Effector memory CD8-positive, alpha-beta T cell (primary cell): ENCODE measurements around the gene RAPH1.
A peak's percentile ranks its signal among the peaks of the same experiment; 100 is the strongest.
"Not testable (repeated sequence)": the region's sequence is repeated elsewhere in the genome, so short reads cannot be mapped to it uniquely, and the experiment has no call there.

Experiments used
- ATAC-seq: fragments of 150-1000 bp; cut with Tn5 transposase; replicated peaks from 2 replicates; pipeline ENCODE4 v1.10.0; 2021; ENCODE audit warnings: mild to moderate bottlenecking, moderate library complexity
- DNase-seq, 3 experiments: peaks; one replicate each; pipeline ENCODE4 v3.0.0; 2021
- H3K27ac Mint-ChIP-seq, 2 donors: one replicate each; pipeline ENCODE4 v1.8.0; 2022; ENCODE audit warnings: mild to moderate bottlenecking in 2 of 2, mixed read lengths in 2 of 2, moderate library complexity in 2 of 2
- H3K27me3 Mint-ChIP-seq, 2 donors: one replicate each; pipeline ENCODE4 v1.8.0; 2022; ENCODE audit warnings: mixed read lengths in 2 of 2
- H3K36me3 Mint-ChIP-seq: one replicate; pipeline ENCODE4 v1.8.0; 2022; ENCODE audit warnings: mild to moderate bottlenecking, moderate library complexity, mixed read lengths; ENCODE audit not compliant: insufficient read depth
- H3K4me1 Mint-ChIP-seq, 2 donors: one replicate each; pipeline ENCODE4 v1.8.0; 2022; ENCODE audit warnings: low read depth in 2 of 2, mixed read lengths in 2 of 2
- H3K4me3 Mint-ChIP-seq, 2 donors: one replicate each; pipeline ENCODE4 v1.8.0; 2022; ENCODE audit warnings: mild to moderate bottlenecking in 2 of 2, mixed read lengths in 2 of 2, moderate library complexity in 2 of 2
- H3K9me3 Mint-ChIP-seq, 2 donors: one replicate each; pipeline ENCODE4 v1.8.0; 2022; ENCODE audit warnings: mixed read lengths in 2 of 2

The RAPH1 gene

DNA sequence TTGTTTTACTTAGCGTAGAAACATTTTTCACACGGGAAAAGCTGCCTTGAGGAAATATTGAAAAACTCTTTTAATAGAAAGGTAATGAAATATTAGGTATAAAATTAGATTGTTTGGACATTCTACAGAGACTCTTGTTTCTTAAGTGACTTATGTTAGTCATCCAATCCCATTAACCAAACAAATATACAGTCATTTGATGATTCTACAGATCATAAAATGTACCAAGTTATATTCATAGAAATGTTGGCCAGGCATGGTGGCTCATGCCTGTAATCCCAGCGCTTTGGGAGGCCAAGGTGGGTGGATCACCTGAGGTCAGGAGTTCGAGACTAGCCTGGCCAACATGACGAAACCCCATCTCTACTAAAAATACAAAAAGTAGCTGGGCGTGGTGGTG is 146.9 kb downstream of the RAPH1 start:
- H3K27ac Mint-ChIP-seq, H3K36me3 Mint-ChIP-seq, H3K27me3 Mint-ChIP-seq, DNase-seq, H3K4me3 Mint-ChIP-seq, ATAC-seq, H3K4me1 Mint-ChIP-seq, H3K9me3 Mint-ChIP-seq: not testable (repeated sequence)

DNA sequence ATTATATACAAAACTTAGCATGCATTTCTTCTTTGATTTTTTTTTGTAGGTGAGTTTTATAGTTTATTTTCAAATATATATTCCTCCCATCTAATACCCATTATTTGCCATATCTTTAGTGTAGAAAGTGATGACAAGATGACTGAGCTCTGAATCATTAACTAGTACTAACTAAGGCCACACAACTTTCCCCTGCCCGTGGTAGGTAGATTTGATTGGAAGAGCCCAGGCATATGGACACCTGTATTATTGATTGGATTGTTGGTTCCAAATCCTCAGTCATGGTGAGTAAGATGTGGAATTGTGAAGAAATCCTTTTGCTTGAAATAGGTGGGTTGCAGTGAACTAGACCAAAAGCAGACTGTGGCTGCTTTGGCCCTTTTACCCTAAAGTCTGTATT is 152.1 kb downstream of the RAPH1 start:
- Mint-ChIP-seq H3K36me3 (peaks cover 10% of the 10 kb centered on the region), H3K27ac (no peak overlapping the region), H3K4me3 (no peak overlapping the region), H3K9me3 (no peaks in the 10 kb centered on the region), H3K4me1 (peaks cover 2 to 3% of the 10 kb centered on the region in 2 donors), H3K27me3 (no peaks in the 10 kb centered on the region)
- ATAC-seq: no peak
- DNase-seq: no peak

DNA sequence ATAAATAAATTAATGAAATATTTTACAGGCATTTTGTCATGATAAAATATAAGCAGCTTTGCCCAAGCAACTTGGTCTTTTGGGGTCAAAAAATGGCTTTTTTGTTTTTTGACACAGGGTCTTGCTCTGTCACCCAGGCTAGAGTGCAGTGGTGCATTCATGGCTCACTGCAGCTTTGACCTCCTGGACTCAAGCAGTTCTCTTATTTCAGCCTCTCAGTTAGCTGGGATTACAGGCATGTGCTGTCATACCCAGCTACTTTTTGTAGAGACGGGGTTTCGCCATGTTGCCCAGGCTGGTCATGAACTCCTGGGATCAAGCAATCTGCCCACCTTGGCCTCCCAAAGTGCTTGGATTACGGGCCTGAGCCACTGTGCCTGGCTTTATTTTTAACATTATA is 155.9 kb downstream of the RAPH1 start:
- Mint-ChIP-seq H3K36me3 (peaks cover 3% of the 10 kb centered on the region), H3K27ac (no peak overlapping the region), H3K9me3 (no peaks in the 10 kb centered on the region), H3K27me3 (no peaks in the 10 kb centered on the region), H3K4me1 (peaks cover 2 to 3% of the 10 kb centered on the region in 2 donors), H3K4me3 (no peak overlapping the region)
- DNase-seq (no peak), ATAC-seq (no peak)

DNA sequence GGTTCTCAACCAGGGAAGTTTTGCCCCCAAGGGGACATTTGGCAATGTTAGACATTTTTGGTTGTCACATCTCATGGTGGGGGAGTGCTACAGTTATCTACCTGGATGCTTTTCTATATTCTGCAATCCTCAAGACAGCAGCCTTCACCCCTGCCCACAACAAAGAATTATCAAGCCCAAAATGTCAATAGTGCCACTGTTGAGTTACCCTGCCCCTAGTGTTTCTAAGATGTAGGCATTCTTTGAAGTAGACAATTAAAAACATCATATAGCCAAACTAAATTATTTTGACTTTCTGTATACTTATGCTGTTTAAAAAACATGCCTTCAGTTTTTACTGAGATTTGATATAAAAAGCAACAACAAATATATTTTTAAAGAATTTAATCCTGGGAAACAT is 158.9 kb downstream of the RAPH1 start:
- Mint-ChIP-seq H3K4me3 (no peak overlapping the region), H3K4me1 (peaks cover 0 to 3% of the 10 kb centered on the region in 2 donors), H3K27ac (peak overlapping the region in 1 of 2 donors; percentile 9), H3K27me3 (no peaks in the 10 kb centered on the region), H3K9me3 (no peaks in the 10 kb centered on the region), H3K36me3 (no peaks in the 10 kb centered on the region)
- ATAC-seq (no peak), DNase-seq (no peak)

DNA sequence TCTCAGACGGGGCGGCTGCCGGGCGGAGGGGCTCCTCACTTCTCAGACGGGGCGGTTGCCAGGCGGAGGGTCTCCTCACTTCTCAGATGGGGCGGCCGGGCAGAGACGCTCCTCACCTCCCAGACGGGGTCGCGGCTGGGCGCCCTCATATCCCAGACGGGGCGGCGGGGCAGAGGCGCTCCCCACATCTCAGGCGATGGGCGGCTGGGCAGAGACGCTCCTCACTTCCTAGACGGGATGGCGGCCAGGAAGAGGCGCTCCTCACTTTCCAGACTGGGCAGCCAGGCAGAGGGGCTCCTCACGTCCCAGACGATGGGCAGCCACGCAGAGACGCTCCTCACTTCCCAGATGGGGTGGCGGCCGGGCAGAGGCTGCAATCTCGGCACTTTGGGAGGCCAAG is 162.4 kb downstream of the RAPH1 start:
- H3K27me3 Mint-ChIP-seq, H3K4me3 Mint-ChIP-seq, H3K9me3 Mint-ChIP-seq, H3K36me3 Mint-ChIP-seq, DNase-seq, H3K27ac Mint-ChIP-seq, ATAC-seq, H3K4me1 Mint-ChIP-seq: not testable (repeated sequence)

DNA sequence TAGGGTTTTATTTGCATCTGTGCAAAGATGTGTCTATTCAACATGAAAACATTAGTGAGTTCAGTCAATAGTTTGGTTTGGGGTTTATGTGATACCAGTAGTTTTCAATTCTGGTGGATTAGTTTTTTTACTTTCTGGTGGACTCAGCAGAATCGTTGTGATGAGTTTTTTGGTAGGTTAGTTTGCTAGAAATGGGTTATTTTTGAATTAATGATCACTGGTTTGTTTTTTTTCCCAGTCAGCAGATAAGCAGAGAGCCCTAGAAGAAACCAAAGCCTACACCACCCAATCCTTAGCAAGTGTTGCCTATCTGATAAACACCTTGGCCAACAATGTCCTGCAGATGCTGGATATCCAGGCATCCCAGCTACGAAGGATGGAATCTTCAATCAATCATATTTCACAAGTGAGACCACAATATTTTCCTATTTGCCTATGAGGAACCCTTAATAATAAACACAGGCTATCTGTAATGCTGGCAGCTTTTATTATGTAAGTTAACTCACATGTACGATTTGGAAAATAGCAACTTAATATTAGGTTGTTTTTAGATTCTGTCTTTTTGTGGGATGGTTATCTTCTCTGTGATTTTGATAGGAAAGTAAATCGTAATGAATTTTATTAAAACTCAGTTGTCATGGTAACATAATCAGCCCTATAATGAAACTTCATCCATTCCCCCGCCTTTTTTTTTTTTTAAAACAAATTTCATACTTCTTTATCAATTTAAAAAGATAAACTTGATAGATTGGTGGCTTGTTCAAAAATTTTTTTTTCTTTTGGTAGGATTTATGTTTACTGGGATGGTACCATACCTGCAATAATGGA is 168.2 kb downstream of the RAPH1 start:
- Mint-ChIP-seq H3K27me3 (no peaks in the 10 kb centered on the region), H3K9me3 (no peaks in the 10 kb centered on the region), H3K27ac (no peak overlapping the region), H3K36me3 (peaks cover 7% of the 10 kb centered on the region), H3K4me1 (peaks cover 0 to 3% of the 10 kb centered on the region in 2 donors), H3K4me3 (no peak overlapping the region)
- ATAC-seq (no peak), DNase-seq (no peak)

DNA sequence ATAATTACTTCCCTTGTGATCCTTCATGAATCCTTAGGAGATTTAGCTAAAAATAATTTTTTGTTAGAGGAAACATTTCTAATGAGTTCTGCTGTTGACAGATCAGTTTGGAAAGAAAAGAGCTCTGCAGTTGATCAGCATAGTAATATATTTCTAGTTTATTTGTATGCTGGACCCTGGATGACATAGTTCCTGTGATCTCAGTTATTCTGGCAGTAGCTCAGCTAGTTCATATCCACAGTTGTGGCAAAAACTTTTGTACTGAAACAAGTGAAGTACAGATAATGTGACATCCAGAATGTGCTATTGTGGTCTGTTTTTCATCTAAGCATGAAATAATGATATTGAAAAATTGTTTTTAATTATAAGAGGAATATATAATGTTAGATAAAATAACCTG is 173.2 kb downstream of the RAPH1 start:
- no peak for ATAC-seq

DNA sequence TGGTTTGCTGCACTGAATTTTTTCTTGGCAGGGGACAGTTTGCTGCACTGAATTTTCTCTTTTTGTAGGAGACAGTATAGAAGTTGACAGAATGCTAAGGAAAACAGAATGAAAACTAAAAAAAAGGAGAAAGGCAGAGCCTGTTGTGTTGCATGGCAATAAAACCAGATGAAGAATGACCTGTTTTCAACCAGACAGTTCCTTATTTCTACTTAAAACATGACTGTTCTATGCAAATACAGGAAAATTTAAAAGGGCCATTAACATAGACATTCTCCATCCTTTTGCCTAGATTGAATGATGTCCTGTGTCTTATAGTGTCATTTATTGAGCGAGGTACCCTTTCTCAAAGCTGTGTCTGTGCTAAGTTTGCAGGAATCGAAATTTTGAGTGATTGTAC is 173.6 kb downstream of the RAPH1 start:
- Mint-ChIP-seq H3K27ac (peak overlapping the region in 1 of 2 donors; percentile 49), H3K4me1 (peaks cover 0 to 10% of the 10 kb centered on the region in 2 donors), H3K27me3 (no peaks in the 10 kb centered on the region), H3K36me3 (peaks cover 4% of the 10 kb centered on the region), H3K4me3 (no peak overlapping the region), H3K9me3 (no peaks in the 10 kb centered on the region)
- DNase-seq (no peak), ATAC-seq (no peak)

More for the DNA sequence above, 173.2 kb downstream of the RAPH1 start:
- no peak overlapping the region for H3K4me3 Mint-ChIP-seq
- no peak for DNase-seq
- H3K27me3 Mint-ChIP-seq: no peaks in the 10 kb centered on the region
- H3K4me1 Mint-ChIP-seq: peaks cover 0 to 10% of the 10 kb centered on the region in 2 donors
- peaks cover 8% of the 10 kb centered on the region for H3K36me3 Mint-ChIP-seq
- peak overlapping the region in 1 of 2 donors; percentile 49 for H3K27ac Mint-ChIP-seq
- no peaks in the 10 kb centered on the region for H3K9me3 Mint-ChIP-seq

DNA sequence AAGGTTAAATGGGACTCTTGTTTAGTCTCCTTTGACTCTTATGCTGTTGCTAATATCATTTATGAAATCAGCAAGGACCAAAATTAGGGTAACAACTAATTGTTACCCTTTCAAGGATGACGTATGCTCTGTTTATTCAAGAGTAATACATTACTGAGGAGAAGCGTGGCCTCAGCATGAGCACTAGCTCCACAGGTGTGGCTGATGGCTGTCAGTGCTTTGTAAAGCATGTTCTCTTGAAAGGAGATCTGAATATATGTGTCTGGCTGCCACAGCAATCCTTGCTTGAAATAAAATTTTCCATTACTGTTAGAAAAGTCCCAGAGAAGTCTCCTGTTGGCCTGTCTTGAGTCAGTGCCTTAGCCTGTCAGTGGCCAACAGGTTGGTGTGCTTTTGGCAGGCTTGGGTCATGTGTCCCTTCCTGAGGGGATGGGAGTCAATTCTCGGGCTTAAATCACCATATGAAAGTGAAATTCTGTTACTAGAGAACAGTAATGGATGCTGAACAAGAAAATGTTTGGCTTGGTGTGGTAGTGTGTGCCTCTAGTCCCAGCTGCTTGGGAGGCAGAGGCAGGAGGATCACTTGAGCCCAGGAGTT is 174.2 kb downstream of the RAPH1 start:
- H3K27me3 Mint-ChIP-seq: no peaks in the 10 kb centered on the region
- H3K27ac Mint-ChIP-seq: peak overlapping the region in 1 of 2 donors; percentile 49
- H3K4me1 Mint-ChIP-seq: peaks cover 0 to 10% of the 10 kb centered on the region in 2 donors
- peaks cover 4% of the 10 kb centered on the region for H3K36me3 Mint-ChIP-seq
- no peaks in the 10 kb centered on the region for H3K9me3 Mint-ChIP-seq
- no peak overlapping the region for H3K4me3 Mint-ChIP-seq
- ATAC-seq (no peak), DNase-seq (no peak)

DNA sequence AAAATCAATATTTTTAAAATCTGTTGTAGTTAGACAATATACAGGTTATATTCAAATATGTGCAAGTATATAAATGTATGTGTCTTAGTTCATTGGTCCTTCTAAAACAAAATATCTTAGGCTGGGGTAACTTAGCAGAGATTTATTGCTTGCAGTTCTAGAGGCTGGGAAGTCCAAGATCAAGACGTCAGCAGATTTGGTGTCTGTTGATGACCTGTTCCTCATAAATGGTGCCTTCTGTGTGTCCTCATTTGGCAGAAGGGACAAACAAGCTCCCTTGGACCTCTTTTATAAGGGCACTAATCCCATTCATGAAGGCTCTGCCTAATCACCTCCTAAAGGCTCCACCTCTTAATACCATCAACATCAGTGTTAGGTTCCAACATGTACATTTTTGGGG is 175.7 kb downstream of the RAPH1 start:
- Mint-ChIP-seq H3K4me3 (no peak overlapping the region), H3K27me3 (no peaks in the 10 kb centered on the region), H3K36me3 (peaks cover 4% of the 10 kb centered on the region), H3K4me1 (peaks cover 0 to 11% of the 10 kb centered on the region in 2 donors), H3K27ac (no peak overlapping the region), H3K9me3 (no peaks in the 10 kb centered on the region)
- DNase-seq: no peak
- ATAC-seq: no peak

DNA sequence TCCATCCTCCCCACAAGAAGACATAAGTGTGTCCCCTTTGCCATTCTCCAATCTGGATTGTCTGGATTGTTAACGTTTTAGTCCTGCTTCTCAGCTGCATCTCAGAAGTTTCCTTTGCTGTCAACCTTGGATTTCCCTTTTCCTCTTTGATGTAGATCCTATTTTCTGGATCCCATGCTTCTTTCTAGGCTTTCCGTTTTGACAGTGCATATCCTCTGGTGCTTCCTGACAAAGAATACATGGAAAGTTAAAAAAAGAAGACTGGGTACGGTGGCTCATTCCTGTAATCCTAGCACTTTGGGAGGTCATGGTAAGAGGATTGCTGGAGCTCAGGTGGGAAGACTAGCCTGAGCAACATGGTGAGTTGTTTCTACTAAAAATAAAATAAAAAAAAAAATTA is 180.1 kb downstream of the RAPH1 start:
- no peaks in the 10 kb centered on the region for H3K9me3 Mint-ChIP-seq

DNA sequence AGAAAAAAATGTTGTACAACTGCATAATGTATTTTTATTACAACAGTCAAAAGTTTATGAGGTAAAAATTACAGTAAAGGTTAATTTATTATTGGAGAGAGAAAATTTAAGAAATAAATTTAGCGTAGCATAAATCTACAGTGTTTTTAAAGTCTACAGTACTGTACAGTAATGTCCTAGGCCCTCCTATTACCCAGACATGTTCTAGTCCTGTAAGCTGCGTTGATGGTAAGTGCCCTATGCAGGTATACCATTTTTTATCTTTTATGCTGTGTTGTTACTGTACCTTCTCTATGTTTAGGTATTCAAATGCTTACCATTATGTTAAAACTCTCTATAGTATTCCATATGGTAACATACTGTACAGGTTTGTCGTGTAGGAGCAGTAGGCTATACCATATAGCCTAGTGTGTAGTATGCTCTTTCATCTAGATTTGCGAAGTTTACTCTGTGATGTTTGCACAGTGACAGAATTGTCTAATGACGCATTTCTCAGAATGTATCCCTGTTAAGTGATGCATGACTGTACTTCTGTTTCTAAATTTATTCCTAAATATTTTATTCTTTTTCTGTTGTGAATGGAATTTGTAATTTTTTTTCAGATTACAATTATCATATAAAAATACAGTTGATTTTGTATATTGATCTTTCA is 182.4 kb downstream of the RAPH1 start:
- Mint-ChIP-seq H3K27ac (no peak overlapping the region), H3K9me3 (no peaks in the 10 kb centered on the region), H3K27me3 (no peaks in the 10 kb centered on the region), H3K4me3 (no peak overlapping the region), H3K4me1 (peaks cover 0 to 14% of the 10 kb centered on the region in 2 donors), H3K36me3 (peaks cover 3% of the 10 kb centered on the region)
- ATAC-seq (no peak), DNase-seq (no peak)

More for the DNA sequence above, 180.1 kb downstream of the RAPH1 start:
- Mint-ChIP-seq H3K27ac (no peak overlapping the region), H3K4me3 (no peak overlapping the region), H3K27me3 (no peaks in the 10 kb centered on the region), H3K36me3 (peaks cover 4% of the 10 kb centered on the region), H3K4me1 (peaks cover 0 to 17% of the 10 kb centered on the region in 2 donors)
- ATAC-seq: no peak
- DNase-seq: no peak

DNA sequence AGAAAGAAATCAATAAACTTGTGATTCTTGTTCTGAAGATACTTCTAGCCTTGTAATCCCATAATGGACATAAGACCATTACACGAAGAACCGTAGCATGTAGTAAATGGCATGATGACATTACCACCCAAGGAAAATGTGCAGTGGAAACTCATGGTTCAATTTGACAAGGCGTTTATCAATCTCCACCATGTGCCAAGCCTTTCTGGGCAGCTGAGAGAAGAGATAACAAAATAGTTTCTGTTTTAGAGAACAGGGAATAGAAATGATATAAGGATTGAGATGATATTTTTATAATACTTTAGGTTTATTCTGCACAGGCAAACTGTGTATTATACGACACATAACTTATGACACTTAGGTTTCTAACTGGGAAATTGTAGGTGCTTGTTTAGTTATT is 187.7 kb downstream of the RAPH1 start:
- H3K36me3 Mint-ChIP-seq: no peaks in the 10 kb centered on the region
- H3K27ac Mint-ChIP-seq: no peak overlapping the region
- DNase-seq (no peak), ATAC-seq (no peak)
- H3K27me3 Mint-ChIP-seq: no peaks in the 10 kb centered on the region
- no peak overlapping the region for H3K4me3 Mint-ChIP-seq
- H3K4me1 Mint-ChIP-seq: peaks cover 0 to 13% of the 10 kb centered on the region in 2 donors
- H3K9me3 Mint-ChIP-seq: no peaks in the 10 kb centered on the region

DNA sequence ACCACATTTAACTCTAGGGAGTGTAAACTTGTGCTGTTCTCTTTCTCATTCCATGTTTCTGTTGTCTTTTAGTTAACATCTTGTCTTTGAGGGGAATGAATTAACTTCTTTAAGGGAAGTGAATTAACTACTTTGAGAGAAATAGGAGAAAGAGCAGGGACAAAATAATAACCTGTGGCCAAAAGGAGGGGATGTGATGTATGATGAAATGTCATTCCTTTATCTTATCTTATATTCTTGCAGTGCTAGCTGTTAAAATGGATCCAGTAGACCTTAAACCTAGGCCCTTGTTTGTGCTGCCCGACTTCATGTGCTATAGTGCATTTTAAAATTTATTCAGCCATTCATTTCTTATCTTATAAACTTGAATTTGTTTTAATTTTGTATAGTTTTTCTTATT is 188.5 kb downstream of the RAPH1 start:
- Mint-ChIP-seq H3K9me3 (no peaks in the 10 kb centered on the region), H3K36me3 (no peaks in the 10 kb centered on the region), H3K27ac (no peak overlapping the region), H3K27me3 (no peaks in the 10 kb centered on the region), H3K4me3 (no peak overlapping the region), H3K4me1 (peaks cover 0 to 13% of the 10 kb centered on the region in 2 donors)
- ATAC-seq (no peak), DNase-seq (no peak)
